ENCODE data around the gene SLFN12L. TPM values are rescaled to one million over a fixed set of nuclear protein-coding genes. Genes with fewer than 3 reads are reported as not detected.

The SLFN12L gene
- total RNA-seq, 1 experiment from 2014 or later = 2.7 TPM

GRCh38 chr17:35479271-35479670 is 58.2 kb downstream of the SLFN12L start:
- CTCF ChIA-PET = no interaction called here
- intact Hi-C loops (cut with micrococcal nuclease; ENCODE audit: unreplicated experiment) = no loop called here
- Histone ChIP-seq H3K4me3 (ENCODE audit: low read depth, low read length, poor library complexity, severe bottlenecking) (no peak overlapping the region), H3K4me1 (ENCODE audit: insufficient read depth, low read length, poor library complexity, severe bottlenecking) (no peaks in the 10 kb centered on the region), H3K9me3 (ENCODE audit: low read depth, low read length, poor library complexity, severe bottlenecking) (no peaks in the 10 kb centered on the region), H3K27ac (ENCODE audit: low read depth, low read length, poor library complexity, severe bottlenecking) (no peak overlapping the region), H3K36me3 (ENCODE audit: insufficient read depth, low read length, poor library complexity, severe bottlenecking) (no peaks in the 10 kb centered on the region), H3K27me3 (replicated peaks; ENCODE audit: insufficient read depth, low read depth, low read length, poor library complexity) (no peaks in the 10 kb centered on the region)
- no TSS peak for BruUV-seq (replicated peaks)
- POLR2A ChIA-PET (ENCODE audit: low non-redundant PET) = no interaction called here
- TF ChIP-seq EZH2 (IDR thresholded peaks at IDR 0.05; ENCODE audit: borderline replicate concordance, low read depth, low read length, poor library complexity, severe bottlenecking) (no peak), CTCF (conservative IDR thresholded peaks at IDR 0.05; ENCODE audit: low read depth, low read length) (no peak)
- no peak for DNase-seq (ENCODE audit: low spot score)

- ChIA-PET POLR2A (ENCODE audit: low non-redundant PET) (no interaction called here), CTCF (no interaction called here)
- BruUV-seq (replicated peaks) = no TSS peak
- H3K9me3 ChIP-seq (ENCODE audit: low read depth, low read length, poor library complexity, severe bottlenecking) = no peaks in the 10 kb centered on the region
- H3K27ac ChIP-seq (ENCODE audit: low read depth, low read length, poor library complexity, severe bottlenecking) = peak overlapping the region; percentile 73
- H3K4me1 ChIP-seq (ENCODE audit: insufficient read depth, low read length, poor library complexity, severe bottlenecking) = no peaks in the 10 kb centered on the region
- no peaks in the 10 kb centered on the region for H3K36me3 ChIP-seq (ENCODE audit: insufficient read depth, low read length, poor library complexity, severe bottlenecking)
- intact Hi-C loops (cut with micrococcal nuclease; ENCODE audit: unreplicated experiment) = no loop called here
- no peak for DNase-seq (ENCODE audit: low spot score)
- no peak overlapping the region for H3K4me3 ChIP-seq (ENCODE audit: low read depth, low read length, poor library complexity, severe bottlenecking)
- TF ChIP-seq CTCF (conservative IDR thresholded peaks at IDR 0.05; ENCODE audit: low read depth, low read length) (no peak), EZH2 (IDR thresholded peaks at IDR 0.05; ENCODE audit: borderline replicate concordance, low read depth, low read length, poor library complexity, severe bottlenecking) (no peak)
- no peaks in the 10 kb centered on the region for H3K27me3 ChIP-seq (replicated peaks; ENCODE audit: insufficient read depth, low read depth, low read length, poor library complexity)
Observed at GRCh38 chr17:35477248-35477647, 60.2 kb downstream of the SLFN12L start.

- intact Hi-C loops (cut with micrococcal nuclease; ENCODE audit: unreplicated experiment) = no loop called here
- H3K9me3 ChIP-seq (ENCODE audit: low read depth, low read length, poor library complexity, severe bottlenecking) = no peaks in the 10 kb centered on the region
- CTCF ChIA-PET = interaction anchor here (0.7 kb wide), 1 partner anchor 57 kb away, joined by 5 read pairs; no protein-coding TSS in a partner anchor
- BruUV-seq (replicated peaks) = no TSS peak
- peak overlapping the region; percentile 73 for H3K27ac ChIP-seq (ENCODE audit: low read depth, low read length, poor library complexity, severe bottlenecking)
- TF ChIP-seq EZH2 (IDR thresholded peaks at IDR 0.05; ENCODE audit: borderline replicate concordance, low read depth, low read length, poor library complexity, severe bottlenecking) (no peak), CTCF (conservative IDR thresholded peaks at IDR 0.05; ENCODE audit: low read depth, low read length) (no peak)
- H3K4me3 ChIP-seq (ENCODE audit: low read depth, low read length, poor library complexity, severe bottlenecking) = no peak overlapping the region
- H3K27me3 ChIP-seq (replicated peaks; ENCODE audit: insufficient read depth, low read depth, low read length, poor library complexity) = no peaks in the 10 kb centered on the region
- POLR2A ChIA-PET (ENCODE audit: low non-redundant PET) = no interaction called here
- H3K4me1 ChIP-seq (ENCODE audit: insufficient read depth, low read length, poor library complexity, severe bottlenecking) = no peaks in the 10 kb centered on the region
- H3K36me3 ChIP-seq (ENCODE audit: insufficient read depth, low read length, poor library complexity, severe bottlenecking) = no peaks in the 10 kb centered on the region
- DNase-seq (ENCODE audit: low spot score) = peak; percentile 70
Observed at GRCh38 chr17:35476283-35476820, 61.1 kb downstream of the SLFN12L start.
